ENCODE measurements around the gene SORBS2. TPM values are rescaled to one million over a fixed set of nuclear protein-coding genes. Genes with fewer than 3 reads are reported as not detected.

Gene SORBS2
- total RNA-seq, 4 donors from 2014 or later, result 821 to 1,626 (median 1,353) TPM

DNA sequence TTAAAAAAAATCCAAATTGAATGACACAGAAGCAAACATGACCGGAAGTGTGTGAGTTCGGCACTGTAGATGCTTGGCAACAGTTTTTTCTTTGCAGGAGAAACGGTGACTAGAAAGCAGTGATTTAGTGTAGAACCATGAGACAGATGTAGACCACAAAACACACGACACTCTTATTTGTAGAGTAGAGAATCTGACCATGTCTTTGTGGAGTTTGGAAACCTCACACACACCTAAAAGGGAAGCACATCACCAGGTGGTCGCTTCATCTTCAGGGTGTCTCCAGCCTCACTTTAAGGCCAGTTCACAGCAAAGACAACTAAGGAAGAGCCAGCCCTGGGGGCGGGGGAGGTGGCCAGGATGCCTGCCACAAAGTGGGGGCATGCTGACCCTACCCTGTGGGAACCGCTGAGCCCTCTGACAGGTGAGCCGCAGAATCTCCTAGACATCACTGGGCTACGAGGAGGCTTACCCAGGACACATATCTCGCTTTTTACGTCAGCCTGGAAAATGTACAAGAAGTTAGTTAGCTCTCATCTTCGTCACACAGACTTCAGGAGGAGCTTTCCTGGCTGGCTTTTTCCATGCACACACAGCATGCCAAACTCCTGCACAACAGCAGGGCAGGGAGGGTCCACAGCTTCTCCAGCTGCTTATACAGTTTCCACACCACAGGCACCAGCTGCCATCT lies 212.3 kb downstream of the SORBS2 start:
- H3K4me3 ChIP-seq, result no peak overlapping the region
- peak overlapping the region; percentile 60 to 75 (median 70) for H3K27ac ChIP-seq (replicated peaks in 1 of 4)
- DNase-seq (ENCODE audit: extremely low spot score), result no peak
- intact Hi-C loops (cut with DNase I), result loop anchor here (2.0 to 10.0 kb wide), 2 partner anchors 129 to 205 kb away; partner anchors contain the start of genes ANKRD37, CCDC110 and LRP2BP
- 48% methylated on average over 11 of the region's 12 CpGs for WGBS
- H3K27me3 ChIP-seq, result no peaks in the 10 kb centered on the region
- TF ChIP-seq POLR2A (IDR thresholded peaks at IDR 0.05; ENCODE audit: low read depth) (no peak), POLR2AphosphoS5 (IDR thresholded peaks at IDR 0.05) (peak in 1 of 2 donors; percentile 44), EP300 (IDR thresholded peaks at IDR 0.05) (no peak)
- TF ChIP-seq, protein P1, sequence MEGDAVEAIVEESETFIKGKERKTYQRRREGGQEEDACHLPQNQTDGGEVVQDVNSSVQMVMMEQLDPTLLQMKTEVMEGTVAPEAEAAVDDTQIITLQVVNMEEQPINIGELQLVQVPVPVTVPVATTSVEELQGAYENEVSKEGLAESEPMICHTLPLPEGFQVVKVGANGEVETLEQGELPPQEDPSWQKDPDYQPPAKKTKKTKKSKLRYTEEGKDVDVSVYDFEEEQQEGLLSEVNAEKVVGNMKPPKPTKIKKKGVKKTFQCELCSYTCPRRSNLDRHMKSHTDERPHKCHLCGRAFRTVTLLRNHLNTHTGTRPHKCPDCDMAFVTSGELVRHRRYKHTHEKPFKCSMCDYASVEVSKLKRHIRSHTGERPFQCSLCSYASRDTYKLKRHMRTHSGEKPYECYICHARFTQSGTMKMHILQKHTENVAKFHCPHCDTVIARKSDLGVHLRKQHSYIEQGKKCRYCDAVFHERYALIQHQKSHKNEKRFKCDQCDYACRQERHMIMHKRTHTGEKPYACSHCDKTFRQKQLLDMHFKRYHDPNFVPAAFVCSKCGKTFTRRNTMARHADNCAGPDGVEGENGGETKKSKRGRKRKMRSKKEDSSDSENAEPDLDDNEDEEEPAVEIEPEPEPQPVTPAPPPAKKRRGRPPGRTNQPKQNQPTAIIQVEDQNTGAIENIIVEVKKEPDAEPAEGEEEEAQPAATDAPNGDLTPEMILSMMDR (IDR thresholded peaks at IDR 0.05), result no peak
- peaks cover 0 to 20% (median 5%) of the 10 kb centered on the region in 4 donors for H3K36me3 ChIP-seq
- peaks cover 15 to 33% (median 29%) of the 10 kb centered on the region in 4 donors for H3K4me1 ChIP-seq
- no peaks in the 10 kb centered on the region for H3K9me3 ChIP-seq

GRCh38 chr4:185598846-185599552 lies 213.0 kb downstream of the SORBS2 start:
- Histone ChIP-seq H3K36me3 (peaks cover 0 to 14% (median 2%) of the 10 kb centered on the region in 4 donors), H3K27ac (replicated peaks in 1 of 4) (peak overlapping the region; percentile 60 to 75 (median 70)), H3K4me3 (no peak overlapping the region), H3K27me3 (no peaks in the 10 kb centered on the region), H3K9me3 (no peaks in the 10 kb centered on the region), H3K4me1 (peaks cover 15 to 33% (median 29%) of the 10 kb centered on the region in 4 donors)
- DNase-seq (ENCODE audit: extremely low spot score), result no peak
- intact Hi-C loops (cut with DNase I), result loop anchor here (2.0 to 10.0 kb wide), 2 partner anchors 128 to 204 kb away; partner anchors contain the start of genes ANKRD37, CCDC110 and LRP2BP
- TF ChIP-seq, protein P1 (IDR thresholded peaks at IDR 0.05), result no peak
- TF ChIP-seq EP300 (IDR thresholded peaks at IDR 0.05) (no peak), POLR2A (IDR thresholded peaks at IDR 0.05; ENCODE audit: low read depth) (no peak), POLR2AphosphoS5 (IDR thresholded peaks at IDR 0.05) (no peak)
- 66% methylated on average over 7 of the region's 7 CpGs for WGBS

- H3K36me3 ChIP-seq, result peaks cover 0 to 10% (median 0%) of the 10 kb centered on the region in 4 donors
- DNase-seq (ENCODE audit: extremely low spot score), result peak; percentile 95
- intact Hi-C loops (cut with DNase I), result loop anchor here (2.0 to 10.0 kb wide), 2 partner anchors 127 to 203 kb away; partner anchors contain the start of genes ANKRD37, CCDC110 and LRP2BP
- H3K4me3 ChIP-seq, result no peak overlapping the region
- H3K4me1 ChIP-seq, result peaks cover 15 to 43% (median 38%) of the 10 kb centered on the region in 4 donors
- H3K9me3 ChIP-seq, result no peaks in the 10 kb centered on the region
- TF ChIP-seq EP300 (IDR thresholded peaks at IDR 0.05) (no peak), POLR2A (IDR thresholded peaks at IDR 0.05; ENCODE audit: low read depth) (no peak), POLR2AphosphoS5 (IDR thresholded peaks at IDR 0.05) (peak; percentile 67 to 74)
- TF ChIP-seq, protein P1 (IDR thresholded peaks at IDR 0.05), result peak; percentile 98 to 100 (median 99)
- H3K27ac ChIP-seq (replicated peaks in 1 of 4), result peak overlapping the region; percentile 60 to 73 (median 68)
- no peaks in the 10 kb centered on the region for H3K27me3 ChIP-seq
- 31% methylated on average over 9 of the region's 9 CpGs for WGBS
These were observed 214.3 kb downstream of the SORBS2 start for GRCh38 chr4:185597532-185598188.

- H3K27me3 ChIP-seq, result no peaks in the 10 kb centered on the region
- 52% methylated on average over 9 of the region's 9 CpGs for WGBS
- peak overlapping the region; percentile 68 to 85 (median 82) for H3K27ac ChIP-seq (replicated peaks in 1 of 4)
- TF ChIP-seq, protein P1 (IDR thresholded peaks at IDR 0.05), result peak; percentile 27 to 43 (median 37)
- no peak for TF ChIP-seq POLR2A (IDR thresholded peaks at IDR 0.05; ENCODE audit: low read depth)
- TF ChIP-seq POLR2AphosphoS5 (IDR thresholded peaks at IDR 0.05), result peak; percentile 5 to 24
- no peaks in the 10 kb centered on the region for H3K9me3 ChIP-seq
- H3K36me3 ChIP-seq, result peaks cover 0 to 17% (median 0%) of the 10 kb centered on the region in 4 donors
- H3K4me1 ChIP-seq, result peaks cover 16 to 46% (median 42%) of the 10 kb centered on the region in 4 donors
- intact Hi-C loops (cut with DNase I), result loop anchor here (10.0 kb wide), 1 partner anchor 198 kb away; the partner anchor contains the start of genes ANKRD37 and LRP2BP
- no peak for DNase-seq (ENCODE audit: extremely low spot score)
- no peak overlapping the region for H3K4me3 ChIP-seq
These were observed 219.0 kb downstream of the SORBS2 start for GRCh38 chr4:185592845-185593488.
